HepG2 (cell line): Measurements from ENCODE around the gene ZNF574. TPM values are rescaled to one million over a fixed set of nuclear protein-coding genes. Genes with fewer than 3 reads are reported as not detected.

Experiments used
- ATAC-seq: fragments of 200-7000 bp; cut with Tn5 transposase; 3 replicates; pipeline ENCODE4 v1.9.1; 2020; ENCODE audit warnings: mild to moderate bottlenecking, moderate library complexity
- BruUV-seq: library from RNA; stranded (reverse); fragments of 400-500 nt; replicated peaks from 2 replicates; lab custom pipeline; 2021; lab: Mats Ljungman, UMichigan
- CTCF ChIA-PET: fragments of 300-600 bp; formaldehyde crosslinking; extraction: SDS; loops from one replicate; lab custom pipeline; 2021; ENCODE audit warnings: low total read pairs, inconsistent platforms, low intra/inter-chr PET ratio; lab: Yijun Ruan, JAX
- POLR2A ChIA-PET: fragments of 350-600 bp; sonication (Branson Sonifier 250); formaldehyde crosslinking; loops from one replicate; lab custom pipeline; 2020; ENCODE audit warnings: antibody characterized with exemption, inconsistent platforms; lab: Yijun Ruan, JAX
- DNase-seq: peaks from one replicate; pipeline ENCODE4 v3.0.0-alpha.2; 2015; ENCODE audit warnings: low spot score
- FAIRE-seq: peaks from 3 replicates; lab custom pipeline; 2011; peaks lifted over from hg19 to GRCh38; lab: Jason Lieb, UNC
- H2AFZ ChIP-seq: one replicate; pipeline ENCODE4 v1.6.1; 2011; ENCODE audit warnings: low read length, inconsistent platforms
- H3K27ac ChIP-seq: fragments of 300-600 bp; 3 replicates; pipeline ENCODE4 v1.8.0; 2011; ENCODE audit warnings: mixed run types, mild to moderate bottlenecking, mixed read lengths, low read length, inconsistent platforms; ENCODE audit not compliant: insufficient read depth; ENCODE audit errors: extremely low read length
- H3K27me3 ChIP-seq, 2 experiments: fragments of 200-600 bp in 1 of 2; 2 replicates in 1 of 2; 3 replicates in 1 of 2; pipeline versions ENCODE4 v1.6.0 to v1.8.0; 2011; ENCODE audit warnings: low read length in 2 of 2, mild to moderate bottlenecking in 2 of 2, moderate library complexity in 2 of 2, inconsistent platforms in 1 of 2; ENCODE audit not compliant: insufficient read depth in 2 of 2, control insufficient read depth in 1 of 2
- H3K36me3 ChIP-seq, 2 experiments: fragments of 200-600 bp in 1 of 2; replicated peaks in 1 of 2; 2 replicates in 1 of 2; 3 replicates in 1 of 2; pipeline versions ENCODE4 v1.5.1 to v1.8.0; 2011; ENCODE audit warnings: low read length in 2 of 2, inconsistent platforms in 1 of 2; ENCODE audit not compliant: insufficient read depth in 2 of 2, control insufficient read depth in 1 of 2
- H3K4me1 ChIP-seq: 2 replicates; pipeline ENCODE4 v1.5.1; 2012; ENCODE audit warnings: low read length, inconsistent platforms; ENCODE audit not compliant: insufficient read depth
- H3K4me2 ChIP-seq: 2 replicates; pipeline ENCODE4 v1.6.0; 2011; ENCODE audit warnings: low read depth, low read length, inconsistent platforms
- H3K4me3 ChIP-seq, 3 experiments: fragments of 200-600 bp in 1 of 3; sonication (generic), shearing (Covaris generic) in 1 of 3; replicated peaks in 1 of 3; 2 replicates each; pipeline ENCODE4 v1.5.1; 2011 to 2016; ENCODE audit warnings: low read length in 3 of 3, inconsistent platforms in 2 of 3, low read depth in 2 of 3, mild to moderate bottlenecking in 2 of 3, control low read depth in 1 of 3, mixed read lengths in 1 of 3; ENCODE audit not compliant: insufficient read depth in 1 of 3
- H3K79me2 ChIP-seq: one replicate; pipeline ENCODE4 v1.6.1; 2011; ENCODE audit warnings: low read length, inconsistent platforms; ENCODE audit not compliant: insufficient read depth
- H3K9ac ChIP-seq: 2 replicates; pipeline ENCODE4 v1.6.0; 2011; ENCODE audit warnings: mild to moderate bottlenecking, low read depth, low read length, inconsistent platforms; ENCODE audit not compliant: insufficient read depth
- H3K9me3 ChIP-seq: 2 replicates; pipeline ENCODE4 v1.5.1; 2012; ENCODE audit warnings: mild to moderate bottlenecking, low read length
- H4K20me1 ChIP-seq: 2 replicates; pipeline ENCODE4 v1.6.0; 2011; ENCODE audit warnings: inconsistent platforms, mild to moderate bottlenecking, low read length, moderate library complexity; ENCODE audit not compliant: insufficient read depth
- MNT ChIP-seq: fragments of 450-650 bp; IDR thresholded peaks from 2 replicates; pipeline ENCODE4 v1.6.1; 2016
- REST ChIP-seq, 2 experiments: IDR thresholded peaks; 2 replicates each; pipeline ENCODE4 v1.6.1; 2011 to 2012; ENCODE audit warnings: low read length in 2 of 2, borderline replicate concordance in 1 of 2, low read depth in 1 of 2, mild to moderate bottlenecking in 1 of 2, moderate library complexity in 1 of 2
- RNF2 ChIP-seq: fragments of 450-650 bp; conservative IDR thresholded peaks from 2 replicates; pipeline ENCODE4 v1.6.1; 2016; ENCODE audit warnings: low read depth
- ZNF790 ChIP-seq: sonication (generic); formaldehyde crosslinking; IDR thresholded peaks from 2 replicates; pipeline ENCODE4 v1.8.0; 2022; ENCODE audit warnings: missing genetic modification reagents, mild to moderate bottlenecking, borderline replicate concordance
- WGBS: methylation state at CpG from one replicate; pipeline ENCODE4 v1.1.6; 2017; ENCODE audit warnings: low lambda C conversion rate; 5-methylcytosine and 5-hydroxymethylcytosine counted together
- in situ Hi-C: cut with HindIII; loops from 2 replicates; pipeline ENCODE4 v1.10.0; 2017; ENCODE audit warnings: low pct_unique_long_range_greater_than_20kb; ENCODE audit not compliant: extremely low pct_ligation_motif_present
- intact Hi-C: fragments of 100-400 bp; cut with micrococcal nuclease; formaldehyde crosslinking; loops from one replicate; pipeline ENCODE4 v1.10.0; 2022; ENCODE audit not compliant: unreplicated experiment
- polyA plus RNA-seq, 8 experiments: library from polyadenylated mRNA; depleted of rRNA in 3 of 8; stranded (reverse) in 7 of 8; unstranded in 1 of 8; fragments of >200 nt; fragmentation: Illumina TruSeq in 4 of 8; extraction: Trizol in 4 of 8; gene quantifications; 2 replicates each; pipeline versions ENCODE4 v1.2.1 to v1.2.3, GENCODE V29; 2011 to 2016; ENCODE audit warnings: low read depth in 4 of 8, missing spikeins in 1 of 8, mixed read lengths in 1 of 8; ENCODE audit not compliant: insufficient read depth in 1 of 8
- total RNA-seq, 5 experiments: library from RNA; depleted of rRNA; stranded (reverse); fragments of >200 nt; fragmentation: Illumina TruSeq; extraction: Trizol; gene quantifications; 2 replicates each; pipeline ENCODE4 v1.2.3, GENCODE V29; 2016; ENCODE audit warnings: low read depth in 1 of 5

Gene ZNF574
- total and polyA plus RNA-seq, 2 of the 13 experiments (the other 11 are each of a cell fraction or from before 2014, with no cell fraction given): 7.7 to 7.9 TPM

DNA sequence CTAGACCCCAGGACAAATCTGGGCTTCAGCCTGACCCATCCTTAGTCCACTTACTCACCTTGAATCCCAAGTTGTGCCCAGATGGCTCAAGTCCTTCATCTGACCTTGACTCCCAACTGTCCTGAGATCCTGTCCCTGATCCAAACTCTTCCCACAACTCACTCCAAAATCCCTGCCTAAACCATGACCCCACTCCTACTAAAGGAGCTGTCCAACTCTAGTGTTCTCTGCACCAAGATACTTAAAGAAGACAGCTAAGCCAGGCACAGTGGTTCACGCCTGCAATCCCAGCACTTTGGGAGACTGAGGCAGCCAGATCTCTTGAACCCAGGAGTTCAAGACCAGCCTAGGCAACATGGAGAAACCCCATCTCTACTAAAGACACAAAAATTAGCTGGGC, 47.8 kb downstream of the ZNF574 start:
- ChIA-PET CTCF (no interaction called here), POLR2A (no interaction called here)
- Histone ChIP-seq H3K4me1 (peaks cover 9% of the 10 kb centered on the region), H3K27me3 (peaks cover 1 to 30% of the 10 kb centered on the region in 2 experiments; a peak in 4 of 5 replicates), H2AFZ (no peak overlapping the region), H3K27ac (no peak overlapping the region), H3K4me2 (no peak overlapping the region), H3K9me3 (no peaks in the 10 kb centered on the region), H3K79me2 (no peaks in the 10 kb centered on the region), H3K4me3 (no peak overlapping the region), H3K9ac (no peak overlapping the region), H4K20me1 (no peaks in the 10 kb centered on the region), H3K36me3 (no peaks in the 10 kb centered on the region)
- in situ Hi-C loops: no loop called here
- no TSS peak for BruUV-seq
- TF ChIP-seq RNF2 (no peak), REST (IDR thresholded peaks at IDR 0.05; ENCODE audit: borderline replicate concordance in 1 of 2, low read depth in 1 of 2, low read length in 2 of 2) (0 out of 4 replicates have a peak, but pooled peaks of 1 of the 2 experiments have one; percentile 13)
- intact Hi-C loops: no loop called here
- no peak for FAIRE-seq
- ATAC-seq: no peak
- no peak for DNase-seq
- WGBS: 30% methylated on average over 1 of the region's 1 CpG

- ATAC-seq (no peak), DNase-seq (no peak), FAIRE-seq (no peak)
- WGBS: 7% methylated on average over 5 of the region's 5 CpGs
- POLR2A ChIA-PET: no interaction called here
- in situ Hi-C loops: no loop called here
- H3K27ac ChIP-seq: no peak overlapping the region
- no peak overlapping the region for H3K4me3 ChIP-seq
- intact Hi-C loops: no loop called here
- no peaks in the 10 kb centered on the region for H3K79me2 ChIP-seq
- TF ChIP-seq ZNF790 (CRISPR knock-in tag): no peak
- peak; percentile 32; the same call in 1 of the 2 replicates for TF ChIP-seq MNT
- no peaks in the 10 kb centered on the region for H3K9me3 ChIP-seq
- H3K4me2 ChIP-seq: no peak overlapping the region
- no peak overlapping the region for H3K9ac ChIP-seq
- no peaks in the 10 kb centered on the region for H4K20me1 ChIP-seq
- no peak overlapping the region for H2AFZ ChIP-seq
- CTCF ChIA-PET: no interaction called here
- no peaks in the 10 kb centered on the region for H3K36me3 ChIP-seq
- H3K4me1 ChIP-seq: peaks cover 9% of the 10 kb centered on the region
- BruUV-seq: no TSS peak
- peaks cover 1 to 33% of the 10 kb centered on the region in 2 experiments; a peak in 4 of 5 replicates for H3K27me3 ChIP-seq
Measured at GRCh38 chr19:42124386-42124901, 48.5 kb downstream of the ZNF574 start.
